Measurements from ENCODE around the gene ITPRID2.

The ITPRID2 gene

GRCh38 chr2:181882246-181883020 is 9.1 kb upstream of the ITPRID2 start:
- DNase-seq (ENCODE audit: low read depth) = no peak

GRCh38 chr2:181884601-181885000 is 6.9 kb upstream of the ITPRID2 start:
- DNase-seq (ENCODE audit: low read depth) = no peak

- DNase-seq (ENCODE audit: low read depth) = no peak
These were observed 6.4 kb upstream of the ITPRID2 start for GRCh38 chr2:181885096-181885495.

GRCh38 chr2:181886192-181886591 is 5.3 kb upstream of the ITPRID2 start:
- DNase-seq (ENCODE audit: low read depth) = no peak

GRCh38 chr2:181887045-181887444 is 4.5 kb upstream of the ITPRID2 start:
- DNase-seq (ENCODE audit: low read depth) = no peak

GRCh38 chr2:181889776-181890175 is 1.8 kb upstream of the ITPRID2 start:
- no peak for DNase-seq (ENCODE audit: low read depth)

- no peak for DNase-seq (ENCODE audit: low read depth)
These were observed 1.3 kb upstream of the ITPRID2 start for GRCh38 chr2:181890271-181890670.

- peak; percentile 24 for DNase-seq (ENCODE audit: low read depth)
These were observed 652 bp downstream of the ITPRID2 start for GRCh38 chr2:181891966-181892798.

GRCh38 chr2:181892799-181893435 is 1.4 kb downstream of the ITPRID2 start:
- DNase-seq (ENCODE audit: low read depth) = no peak

- DNase-seq (ENCODE audit: low read depth) = no peak
These were observed 2.9 kb downstream of the ITPRID2 start for GRCh38 chr2:181894381-181894780.

- DNase-seq (ENCODE audit: low read depth) = no peak
These were observed 4.3 kb downstream of the ITPRID2 start for GRCh38 chr2:181895818-181896217.

GRCh38 chr2:181896286-181896685 is 4.8 kb downstream of the ITPRID2 start:
- no peak for DNase-seq (ENCODE audit: low read depth)

GRCh38 chr2:181900007-181900651 is 8.6 kb downstream of the ITPRID2 start:
- DNase-seq (ENCODE audit: low read depth) = no peak

- no peak for DNase-seq (ENCODE audit: low read depth)
These were observed 11.1 kb downstream of the ITPRID2 start for GRCh38 chr2:181902625-181903024.

- no peak for DNase-seq (ENCODE audit: low read depth)
These were observed 12.6 kb downstream of the ITPRID2 start for GRCh38 chr2:181904022-181904632.

GRCh38 chr2:181907057-181907456 is 15.5 kb downstream of the ITPRID2 start:
- no peak for DNase-seq (ENCODE audit: low read depth)

- DNase-seq (ENCODE audit: low read depth) = no peak
These were observed 16.1 kb downstream of the ITPRID2 start for GRCh38 chr2:181907635-181908034.

GRCh38 chr2:181910028-181910831 is 18.7 kb downstream of the ITPRID2 start:
- DNase-seq (ENCODE audit: low read depth) = no peak

GRCh38 chr2:181911830-181912229 is 20.3 kb downstream of the ITPRID2 start:
- no peak for DNase-seq (ENCODE audit: low read depth)

- DNase-seq (ENCODE audit: low read depth) = no peak
These were observed 23.6 kb downstream of the ITPRID2 start for GRCh38 chr2:181915102-181915501.
